ENCODE data around the gene SCIN. TPM values are rescaled to one million over a fixed set of nuclear protein-coding genes. Genes with fewer than 3 reads are reported as not detected.

SCIN gene
- total and polyA plus RNA-seq, 2 of the 8 experiments (the other 6 are each of a cell fraction or from before 2014, with no cell fraction given), result 0.47 to 1.9 TPM

DNA sequence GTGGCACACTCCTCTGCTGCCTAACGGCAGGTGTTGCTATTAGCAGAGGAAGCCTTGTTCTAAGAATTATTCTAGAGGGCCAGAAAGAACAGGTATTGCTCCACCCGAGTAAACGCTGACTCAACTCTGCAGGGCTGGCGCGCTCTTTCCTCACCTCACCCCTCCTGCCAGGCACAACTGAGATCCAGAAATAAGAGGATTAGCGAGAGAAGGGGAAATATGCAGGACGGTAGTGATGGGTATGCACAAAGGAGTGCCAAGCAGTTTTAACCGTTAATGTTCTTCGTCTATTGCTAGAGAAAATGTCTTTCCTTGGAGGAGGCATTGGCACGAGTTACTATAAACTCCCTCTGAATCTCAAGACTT, 369 bp upstream of the SCIN start:
- peak; percentile 73 for FAIRE-seq
- H3K18ac ChIP-seq (ENCODE audit: extremely low read depth, low read length), result no peak overlapping the region
- no peaks in the 10 kb centered on the region for H3K9me3 ChIP-seq (ENCODE audit: insufficient read depth in 2 of 2, low read depth in 1 of 2, low read length in 1 of 2)
- no peak overlapping the region for H3K56ac ChIP-seq (replicated peaks; ENCODE audit: insufficient read length, low read depth, low read length)
- no peak overlapping the region for H3K14ac ChIP-seq (ENCODE audit: insufficient read length)
- no peaks in the 10 kb centered on the region for H3K36me3 ChIP-seq (ENCODE audit: control insufficient read depth in 2 of 4, insufficient read depth in 4 of 4, low read length in 3 of 4)
- H3K4me3 ChIP-seq (ENCODE audit: extremely low read depth in 1 of 4, insufficient read depth in 2 of 4, low read depth in 3 of 4, low read length in 4 of 4), result peak overlapping the region; percentile 39 to 62 (median 56)
- peak overlapping the region in 1 of 4 experiments; percentile 3; a peak in 3 of 7 replicates for H3K9ac ChIP-seq (replicated peaks in 1 of 4; ENCODE audit: extremely low read depth in 1 of 4, low read depth in 3 of 4, low read length in 3 of 4)
- no peak overlapping the region for H4K5ac ChIP-seq (ENCODE audit: insufficient read length, low read depth, low read length)
- H3K4me2 ChIP-seq (ENCODE audit: insufficient read depth in 1 of 2, low read depth in 2 of 2, low read length in 2 of 2), result peak overlapping the region; percentile 93
- H2AK5ac ChIP-seq (ENCODE audit: low read depth, low read length), result no peak overlapping the region
- H4K20me1 ChIP-seq (replicated peaks in 1 of 2; ENCODE audit: control insufficient read depth in 1 of 2, insufficient read depth in 2 of 2, low read length in 2 of 2), result no peaks in the 10 kb centered on the region
- peak overlapping the region; percentile 35; the same call in 1 of the 2 replicates for H4K8ac ChIP-seq (ENCODE audit: extremely low read depth, insufficient read depth, low read length)
- no peak overlapping the region for H3K23ac ChIP-seq (ENCODE audit: insufficient read length)
- peak overlapping the region; percentile 66 for H2AFZ ChIP-seq (ENCODE audit: low read length)
- H4K91ac ChIP-seq (replicated peaks; ENCODE audit: insufficient read length, low read length), result no peak overlapping the region
- TF ChIP-seq BACH1 (IDR thresholded peaks at IDR 0.05; ENCODE audit: low read length) (0 out of 2 replicates have a peak, but pooled peaks have one; percentile 17), KDM1A (IDR thresholded peaks at IDR 0.05; ENCODE audit: borderline replicate concordance, low read length) (no peak)
- no peak overlapping the region for H3K4ac ChIP-seq (replicated peaks; ENCODE audit: insufficient read length, low read depth, low read length)
- H3K79me1 ChIP-seq (ENCODE audit: low read depth, low read length), result no peaks in the 10 kb centered on the region
- H3K23me2 ChIP-seq (ENCODE audit: low read depth, low read length), result peaks cover 9% of the 10 kb centered on the region
- H2BK5ac ChIP-seq (ENCODE audit: low read depth, low read length), result no peak overlapping the region
- no peak overlapping the region for H3K27ac ChIP-seq (ENCODE audit: low read depth, low read length)
- H2BK15ac ChIP-seq (ENCODE audit: low read length), result no peak overlapping the region
- DNase-seq (ENCODE audit: low read depth in 1 of 2, low spot score in 2 of 2), result no peak
- no peaks in the 10 kb centered on the region for H3K79me2 ChIP-seq (ENCODE audit: control insufficient read depth in 1 of 2, insufficient read depth in 2 of 2, low read length in 2 of 2)
- CTCF ChIA-PET (ENCODE audit: partially characterized antibody), result interaction anchor here (1.0 to 3.8 kb wide), 6 partner anchors 13 to 116 kb away, joined by 3 to 14 read pairs (median 8); no protein-coding TSS in a partner anchor
- H2BK120ac ChIP-seq (replicated peaks; ENCODE audit: low read depth, low read length), result no peak overlapping the region
- 14% methylated on average over 10 of the region's 10 CpGs; no CpG with 5 or more reads in 1 of the 2 experiments for WGBS, 2 experiments (ENCODE audit: extremely low coverage in 1 of 2, insufficient coverage in 1 of 2, insufficient read length in 1 of 2, insufficient replicate concordance in 2 of 2, low coverage in 1 of 2, low lambda C conversion rate in 2 of 2, missing lambda C conversion rate in 1 of 2)
- POLR2A ChIA-PET (ENCODE audit: partially characterized antibody), result interaction anchor here (0.6 to 2.0 kb wide), 4 partner anchors 13 to 370 kb away, joined by 3 to 7 read pairs (median 3); no protein-coding TSS in a partner anchor
- H3K4me1 ChIP-seq (replicated peaks in 1 of 4; ENCODE audit: control insufficient read depth in 3 of 4, insufficient read depth in 4 of 4, low read length in 3 of 4), result peaks cover 0 to 2% (median 1%) of the 10 kb centered on the region in 4 experiments; a peak in 2 of 7 replicates
- H2BK12ac ChIP-seq (ENCODE audit: low read depth, low read length), result no peak overlapping the region
- H3K27me3 ChIP-seq (replicated peaks in 1 of 4; ENCODE audit: control insufficient read depth in 3 of 4, extremely low read depth in 1 of 4, insufficient read depth in 3 of 4, low read length in 3 of 4), result peaks cover 4 to 29% (median 23%) of the 10 kb centered on the region in 4 experiments
- H2BK20ac ChIP-seq (ENCODE audit: low read length), result no peak overlapping the region
